Measurements from ENCODE around the gene DEFB118.
"Not testable (repeated sequence)": the region's sequence is repeated elsewhere in the genome, so short reads cannot be mapped to it uniquely, and the experiment has no call there.

The DEFB118 gene

GRCh38 chr20:31368301-31368700 lies at the start of gene DEFB118:
Gene DEFB118, plus strand, starts transcription at chr20:31368601. Its CDS starts 50 bp downstream, at chr20:31368651.
- DNase-seq (ENCODE audit: low read depth): no peak

GRCh38 chr20:31322504-31322903 lies 45.9 kb upstream of the DEFB118 start:
- no peak for DNase-seq (ENCODE audit: low read depth)

- DNase-seq (ENCODE audit: low read depth): no peak
Measured at GRCh38 chr20:31330893-31331292, 37.5 kb upstream of the DEFB118 start.

- no peak for DNase-seq (ENCODE audit: low read depth)
Measured at GRCh38 chr20:31341470-31341869, 26.9 kb upstream of the DEFB118 start.

GRCh38 chr20:31355981-31356380 lies 12.4 kb upstream of the DEFB118 start:
- no peak for DNase-seq (ENCODE audit: low read depth)

- no peak for DNase-seq (ENCODE audit: low read depth)
Measured at GRCh38 chr20:31363295-31363694, 5.1 kb upstream of the DEFB118 start.

- DNase-seq (ENCODE audit: low read depth): not testable (repeated sequence)
Measured at GRCh38 chr20:31364272-31364671, 4.1 kb upstream of the DEFB118 start.

GRCh38 chr20:31374346-31374745 lies 5.9 kb downstream of the DEFB118 start:
- no peak for DNase-seq (ENCODE audit: low read depth)

GRCh38 chr20:31390490-31390889 lies 22.1 kb downstream of the DEFB118 start, which contains the start of gene DEFB119:
Gene DEFB119, minus strand, starts transcription at chr20:31390590. Its CDS starts 107 bp downstream, at chr20:31390483.
- DNase-seq (ENCODE audit: low read depth): no peak

GRCh38 chr20:31392836-31393235 lies 24.4 kb downstream of the DEFB118 start:
- DNase-seq (ENCODE audit: low read depth): no peak

- no peak for DNase-seq (ENCODE audit: low read depth)
Measured at GRCh38 chr20:31394900-31395299, 26.5 kb downstream of the DEFB118 start.

GRCh38 chr20:31403886-31404285 lies 35.5 kb downstream of the DEFB118 start:
- no peak for DNase-seq (ENCODE audit: low read depth)

- DNase-seq (ENCODE audit: low read depth): no peak
Measured at GRCh38 chr20:31406115-31406514, 37.7 kb downstream of the DEFB118 start, which contains the start of gene DEFB121. Gene DEFB121, minus strand, starts transcription at chr20:31406215. Its CDS starts 63 bp downstream, at chr20:31406152.

- DNase-seq (ENCODE audit: low read depth): no peak
Measured at GRCh38 chr20:31410011-31410410, 41.6 kb downstream of the DEFB118 start.

GRCh38 chr20:31414381-31414780 lies 46.0 kb downstream of the DEFB118 start:
- DNase-seq (ENCODE audit: low read depth): no peak

GRCh38 chr20:31415653-31416052 lies 47.3 kb downstream of the DEFB118 start:
- DNase-seq (ENCODE audit: low read depth): no peak

GRCh38 chr20:31418307-31418706 lies 49.9 kb downstream of the DEFB118 start:
- DNase-seq (ENCODE audit: low read depth): no peak

Data from GM04504 (cell line).